Peyer's patch (tissue), 4 donors: Measurements from ENCODE around the gene C8B.

Experiments used
- POLR2A ChIP-seq, 2 donors: fragments of 450-650 bp; IDR thresholded peaks; one replicate each; pipeline ENCODE4 v1.5.1; 2017; ENCODE audit warnings: antibody characterized with exemption in 2 of 2, mild to moderate bottlenecking in 2 of 2, moderate library complexity in 2 of 2
- TF ChIP-seq, protein P1 (sequence below), 6 experiments: fragments of 450-650 bp in 4 of 6; fragments of 200-600 bp in 2 of 6; sonication (generic) in 1 of 6; IDR thresholded peaks; one replicate each; pipeline ENCODE4 v1.5.1; 2017 to 2019; ENCODE audit warnings: antibody characterized with exemption in 6 of 6, mild to moderate bottlenecking in 3 of 6, moderate library complexity in 1 of 6

DNA sequence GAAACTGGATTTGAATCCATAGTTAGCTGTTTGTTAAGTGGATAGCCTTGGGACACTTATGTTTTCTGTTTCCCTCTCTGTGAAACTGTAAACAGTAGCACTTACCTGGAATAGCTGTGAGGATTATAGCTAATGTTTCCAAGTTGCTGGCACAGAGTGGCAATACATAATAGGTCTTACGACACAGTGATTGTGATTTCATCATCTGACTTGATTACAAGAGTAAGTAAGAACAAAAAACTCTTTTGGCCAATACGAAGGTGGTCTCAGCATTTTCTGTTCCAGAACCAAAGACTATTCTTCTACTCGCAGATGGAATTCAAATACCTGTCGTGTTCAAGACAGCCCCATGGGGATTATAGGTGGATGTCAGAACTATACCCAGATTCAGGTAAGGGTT is 2.1 kb downstream of the C8B start:
- TF ChIP-seq, protein P1, sequence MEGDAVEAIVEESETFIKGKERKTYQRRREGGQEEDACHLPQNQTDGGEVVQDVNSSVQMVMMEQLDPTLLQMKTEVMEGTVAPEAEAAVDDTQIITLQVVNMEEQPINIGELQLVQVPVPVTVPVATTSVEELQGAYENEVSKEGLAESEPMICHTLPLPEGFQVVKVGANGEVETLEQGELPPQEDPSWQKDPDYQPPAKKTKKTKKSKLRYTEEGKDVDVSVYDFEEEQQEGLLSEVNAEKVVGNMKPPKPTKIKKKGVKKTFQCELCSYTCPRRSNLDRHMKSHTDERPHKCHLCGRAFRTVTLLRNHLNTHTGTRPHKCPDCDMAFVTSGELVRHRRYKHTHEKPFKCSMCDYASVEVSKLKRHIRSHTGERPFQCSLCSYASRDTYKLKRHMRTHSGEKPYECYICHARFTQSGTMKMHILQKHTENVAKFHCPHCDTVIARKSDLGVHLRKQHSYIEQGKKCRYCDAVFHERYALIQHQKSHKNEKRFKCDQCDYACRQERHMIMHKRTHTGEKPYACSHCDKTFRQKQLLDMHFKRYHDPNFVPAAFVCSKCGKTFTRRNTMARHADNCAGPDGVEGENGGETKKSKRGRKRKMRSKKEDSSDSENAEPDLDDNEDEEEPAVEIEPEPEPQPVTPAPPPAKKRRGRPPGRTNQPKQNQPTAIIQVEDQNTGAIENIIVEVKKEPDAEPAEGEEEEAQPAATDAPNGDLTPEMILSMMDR (IDR thresholded peaks at IDR 0.05) = no peak
- TF ChIP-seq POLR2A (IDR thresholded peaks at IDR 0.05) = no peak
